HG03571 (cell line): ENCODE data around the gene EPS8L3.
"Not testable (repeated sequence)": the region's sequence is repeated elsewhere in the genome, so short reads cannot be mapped to it uniquely, and the experiment has no call there.

Experiments used
- ATAC-seq: cut with Tn5 transposase; IDR thresholded peaks from one replicate; pipeline ENCODE4 v1.9.1; 2021; ENCODE audit not compliant: unreplicated experiment

The EPS8L3 gene

DNA sequence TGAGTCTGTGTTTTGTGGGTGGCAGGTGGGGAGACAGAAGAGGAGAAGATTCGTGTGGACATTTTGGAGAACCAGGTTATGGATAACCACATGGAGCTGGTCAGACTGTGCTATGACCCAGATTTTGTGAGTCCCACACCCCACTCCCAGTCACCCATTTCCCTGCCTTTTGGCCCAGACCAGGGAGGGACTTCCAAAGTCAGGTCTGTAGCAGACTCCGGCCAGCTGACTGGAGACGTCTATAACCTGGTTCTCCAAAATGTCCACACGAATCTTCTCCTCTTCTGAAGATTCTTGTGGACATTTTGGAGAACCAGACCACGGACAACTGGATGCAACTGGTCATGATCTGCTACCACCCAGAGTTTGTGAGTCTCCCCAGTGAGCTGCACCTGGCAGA lies 50.1 kb downstream of the EPS8L3 start:
- ATAC-seq: no peak

DNA sequence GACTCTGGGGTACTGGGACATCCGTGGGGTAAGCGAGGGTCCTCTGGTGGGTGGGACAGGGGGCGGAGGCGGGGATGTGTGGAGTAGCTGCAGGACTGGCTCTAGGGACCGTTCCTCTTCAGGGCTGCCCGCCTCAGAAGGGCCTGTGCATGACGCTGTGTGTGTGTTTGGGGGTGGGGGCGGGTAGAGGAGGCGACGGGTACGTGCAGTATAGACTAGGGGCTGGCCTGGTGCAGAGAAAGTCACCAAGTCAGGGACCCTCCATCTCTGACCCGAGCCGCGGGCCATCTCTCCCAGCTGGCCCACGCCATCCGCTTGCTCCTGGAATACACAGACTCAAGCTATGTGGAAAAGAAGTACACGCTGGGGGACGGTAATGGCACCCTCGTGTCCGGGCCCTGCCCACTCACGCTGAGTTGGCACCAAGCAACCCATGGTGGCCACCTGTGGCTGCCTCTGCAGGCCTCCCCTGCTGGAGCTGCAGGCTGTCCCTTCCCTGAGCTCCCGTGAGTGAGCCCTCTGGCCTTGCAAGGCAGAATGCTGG lies 51.3 kb downstream of the EPS8L3 start:
- ATAC-seq: no peak

DNA sequence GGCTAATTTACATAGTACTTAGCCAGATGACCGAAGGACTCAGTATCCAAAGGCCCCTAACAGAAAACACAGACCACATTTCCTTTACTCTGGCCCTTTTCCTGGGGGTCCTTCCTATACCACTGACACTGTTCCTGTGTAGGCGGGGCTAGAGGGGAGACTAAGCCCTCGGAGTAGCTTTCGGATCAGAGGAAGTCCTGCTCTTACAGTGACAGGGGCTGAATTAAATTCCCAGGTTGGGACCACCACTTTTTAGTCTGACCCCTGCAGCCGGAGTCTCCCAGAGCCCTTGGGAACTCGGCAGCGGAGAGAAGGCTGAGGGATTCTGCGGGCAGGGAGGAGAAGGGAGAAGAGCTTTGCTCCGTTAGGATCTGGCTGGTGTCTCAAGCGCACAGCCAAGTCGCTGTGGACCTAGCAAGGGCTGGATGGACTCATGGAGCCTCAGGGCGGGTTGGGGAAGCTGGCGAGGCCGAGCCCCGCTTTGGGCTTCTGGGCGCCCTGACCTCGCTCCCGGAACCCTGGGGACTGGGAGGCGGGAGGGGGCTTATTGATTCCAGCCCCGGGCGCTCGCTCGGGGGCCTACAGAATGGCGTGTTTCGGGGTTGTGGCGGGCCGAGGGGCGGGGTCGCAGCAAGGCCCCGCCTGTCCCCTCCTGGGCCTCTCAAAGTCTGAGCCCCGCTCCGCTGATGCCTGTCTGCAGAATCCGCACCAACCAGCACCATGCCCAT lies 52.0 kb downstream of the EPS8L3 start, which contains the start of gene GSTM5:
Gene GSTM5 (plus strand): TSS at position 659 of the 728 bp plus-strand sequence. CDS start 62 bp downstream, at position 721.
- ATAC-seq: not testable (repeated sequence)

DNA sequence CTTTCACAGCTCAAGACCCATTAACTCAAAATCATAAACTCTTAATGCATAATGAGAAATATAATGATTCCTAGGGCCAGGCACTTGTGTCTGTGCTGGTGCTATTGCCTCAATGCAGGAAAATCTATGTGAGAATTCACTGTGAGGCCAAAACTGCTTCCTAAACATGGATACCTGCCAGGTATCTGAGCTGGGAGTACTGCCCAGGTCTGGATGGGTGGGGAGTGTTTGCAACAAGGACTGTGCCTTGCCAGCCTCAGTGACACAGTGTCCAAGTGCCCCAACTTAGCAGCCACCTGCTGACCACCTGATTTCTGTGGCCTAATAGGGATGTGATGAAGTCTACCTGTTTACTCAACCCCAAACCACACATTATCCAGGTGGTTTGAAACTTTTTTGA lies 53.9 kb downstream of the EPS8L3 start:
- ATAC-seq: not testable (repeated sequence)

DNA sequence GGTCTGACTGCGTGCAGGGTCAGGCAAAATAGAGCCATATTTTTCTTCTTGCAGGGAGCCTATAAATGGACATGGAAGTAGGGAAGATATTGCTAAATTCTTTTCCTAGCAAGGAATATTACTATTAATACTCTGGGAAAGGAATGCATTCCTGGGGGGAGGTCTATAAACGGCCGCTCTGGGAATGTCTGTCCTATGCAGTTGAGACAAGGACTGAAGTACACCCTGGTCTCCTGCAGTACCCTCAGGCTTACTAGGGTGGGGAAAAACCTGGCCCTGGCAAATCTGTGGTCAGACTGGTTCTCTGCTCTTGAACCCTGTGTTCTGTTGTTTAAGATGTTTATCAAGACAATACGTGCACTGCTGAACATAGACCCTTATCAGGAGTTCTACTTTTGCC lies 54.8 kb downstream of the EPS8L3 start:
- ATAC-seq: not testable (repeated sequence)

DNA sequence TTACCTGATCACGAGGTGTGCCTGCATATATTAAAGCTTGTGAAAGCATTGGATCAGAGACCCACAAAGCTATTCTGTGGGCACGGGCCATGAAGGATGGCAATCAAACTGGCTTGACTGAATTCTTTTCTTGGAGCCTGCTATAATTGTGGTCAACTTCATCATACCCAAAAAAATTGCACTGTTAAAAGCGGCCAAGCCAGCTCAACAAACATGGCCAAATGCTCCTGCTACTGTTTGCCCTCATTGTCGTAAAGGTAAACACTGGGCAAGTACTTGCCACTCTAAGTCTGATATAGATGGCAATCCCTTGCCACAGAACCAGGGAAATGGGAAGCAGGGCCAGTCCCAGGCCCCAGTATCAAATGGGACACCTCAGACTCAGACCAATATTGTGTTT lies 58.3 kb downstream of the EPS8L3 start:
- no peak for ATAC-seq

DNA sequence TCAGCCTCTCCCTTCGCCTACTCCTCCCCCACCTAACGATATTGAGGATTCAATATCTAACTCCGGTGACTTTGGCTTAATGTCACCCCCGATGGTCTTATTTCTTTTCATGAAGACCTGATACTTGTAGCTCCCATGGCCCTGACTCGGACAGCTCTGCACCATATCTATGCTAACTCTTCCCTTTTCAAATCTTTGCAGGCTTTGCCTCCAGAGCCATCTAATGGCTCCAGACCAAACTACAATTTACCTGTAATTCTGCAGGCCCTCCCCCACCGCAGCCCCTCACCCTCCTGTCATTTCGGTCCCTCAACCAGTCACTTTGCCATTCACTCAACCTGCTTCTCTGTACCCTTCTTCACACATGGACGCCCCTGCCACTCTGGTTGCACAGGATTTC lies 59.5 kb downstream of the EPS8L3 start:
- no peak for ATAC-seq

DNA sequence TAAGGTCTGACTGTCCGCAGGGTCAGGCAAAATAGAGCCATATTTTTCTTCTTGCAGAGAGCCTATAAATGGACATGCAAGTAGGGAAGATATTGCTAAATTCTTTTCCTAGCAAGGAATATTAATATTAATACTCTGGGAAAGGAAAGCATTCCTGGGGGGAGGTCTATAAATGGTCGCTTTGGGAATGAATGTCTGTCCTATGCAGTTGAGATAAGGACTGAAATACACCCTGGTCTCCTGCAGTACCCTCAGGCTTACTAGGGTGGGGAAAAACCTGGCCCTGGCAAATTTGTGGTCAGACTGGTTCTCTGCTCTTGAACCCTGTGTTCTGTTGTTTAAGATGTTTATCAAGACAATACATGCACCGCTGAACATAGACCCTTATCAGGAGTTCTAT lies 60.8 kb downstream of the EPS8L3 start:
- ATAC-seq: not testable (repeated sequence)
